Measurements from ENCODE around the gene IKZF1. TPM values are rescaled to one million over a fixed set of nuclear protein-coding genes. Genes with fewer than 3 reads are reported as not detected.
A peak's percentile ranks its signal among the peaks of the same experiment; 100 is the strongest.

The IKZF1 gene
- total RNA-seq, 1 experiment from 2014 or later: not detected

GRCh38 chr7:50346545-50347497, 42.3 kb downstream of the IKZF1 start:
- H3K4me1 ChIP-seq: no peaks in the 10 kb centered on the region
- peak in 1 of 2 experiments; percentile 4 for DNase-seq
- H3K27me3 ChIP-seq: peaks cover 16% of the 10 kb centered on the region
- no peak overlapping the region for H3K4me3 ChIP-seq
- no peaks in the 10 kb centered on the region for H3K36me3 ChIP-seq
- H3K27ac ChIP-seq: no peak overlapping the region
- H3K9me3 ChIP-seq (replicated peaks): no peaks in the 10 kb centered on the region

- Histone ChIP-seq H3K36me3 (no peaks in the 10 kb centered on the region), H3K27me3 (peaks cover 16% of the 10 kb centered on the region), H3K4me1 (no peaks in the 10 kb centered on the region), H3K9me3 (replicated peaks) (no peaks in the 10 kb centered on the region), H3K27ac (no peak overlapping the region), H3K4me3 (no peak overlapping the region)
- DNase-seq: no peak
Observed at GRCh38 chr7:50347693-50348092, 43.2 kb downstream of the IKZF1 start.

GRCh38 chr7:50348469-50349162, 44.1 kb downstream of the IKZF1 start:
- DNase-seq: no peak
- Histone ChIP-seq H3K36me3 (no peaks in the 10 kb centered on the region), H3K4me1 (no peaks in the 10 kb centered on the region), H3K9me3 (replicated peaks) (no peaks in the 10 kb centered on the region), H3K27me3 (peaks cover 14% of the 10 kb centered on the region), H3K27ac (no peak overlapping the region), H3K4me3 (no peak overlapping the region)

- no peak for DNase-seq
- H3K36me3 ChIP-seq: no peaks in the 10 kb centered on the region
- H3K27ac ChIP-seq: no peak overlapping the region
- no peaks in the 10 kb centered on the region for H3K4me1 ChIP-seq
- peaks cover 10% of the 10 kb centered on the region for H3K27me3 ChIP-seq
- H3K9me3 ChIP-seq (replicated peaks): no peaks in the 10 kb centered on the region
- no peak overlapping the region for H3K4me3 ChIP-seq
Observed at GRCh38 chr7:50349399-50349798, 44.9 kb downstream of the IKZF1 start.

- Histone ChIP-seq H3K4me1 (no peaks in the 10 kb centered on the region), H3K27ac (no peak overlapping the region), H3K9me3 (replicated peaks) (no peaks in the 10 kb centered on the region), H3K36me3 (no peaks in the 10 kb centered on the region), H3K27me3 (peaks cover 5% of the 10 kb centered on the region; the same call in 1 of the 2 replicates), H3K4me3 (no peak overlapping the region)
- no peak for DNase-seq
Observed at GRCh38 chr7:50349963-50350944, 45.7 kb downstream of the IKZF1 start.

GRCh38 chr7:50351267-50351666, 46.8 kb downstream of the IKZF1 start:
- no peak overlapping the region for H3K27ac ChIP-seq
- no peak overlapping the region for H3K4me3 ChIP-seq
- no peaks in the 10 kb centered on the region for H3K9me3 ChIP-seq (replicated peaks)
- 0 out of 2 replicates have a peak, but pooled peaks cover 5% of the 10 kb centered on the region for H3K27me3 ChIP-seq
- H3K36me3 ChIP-seq: no peaks in the 10 kb centered on the region
- no peaks in the 10 kb centered on the region for H3K4me1 ChIP-seq
- no peak for DNase-seq

GRCh38 chr7:50352282-50352681, 47.8 kb downstream of the IKZF1 start:
- DNase-seq: no peak
- Histone ChIP-seq H3K27ac (no peak overlapping the region), H3K4me3 (no peak overlapping the region), H3K9me3 (replicated peaks) (no peaks in the 10 kb centered on the region), H3K36me3 (no peaks in the 10 kb centered on the region), H3K4me1 (no peaks in the 10 kb centered on the region), H3K27me3 (peaks cover 5% of the 10 kb centered on the region; the same call in 1 of the 2 replicates)

GRCh38 chr7:50352751-50353150, 48.2 kb downstream of the IKZF1 start:
- Histone ChIP-seq H3K9me3 (replicated peaks) (no peaks in the 10 kb centered on the region), H3K27ac (no peak overlapping the region)

GRCh38 chr7:50353201-50353600, 48.7 kb downstream of the IKZF1 start:
- peaks cover 10% of the 10 kb centered on the region for H3K27me3 ChIP-seq
- H3K9me3 ChIP-seq (replicated peaks): no peaks in the 10 kb centered on the region
- no peaks in the 10 kb centered on the region for H3K4me1 ChIP-seq
- H3K4me3 ChIP-seq: no peak overlapping the region
- DNase-seq: no peak
- H3K36me3 ChIP-seq: no peaks in the 10 kb centered on the region
- no peak overlapping the region for H3K27ac ChIP-seq

More at GRCh38 chr7:50352751-50353150, 48.2 kb downstream of the IKZF1 start:
- Histone ChIP-seq H3K4me3 (no peak overlapping the region), H3K36me3 (no peaks in the 10 kb centered on the region), H3K27me3 (peaks cover 6% of the 10 kb centered on the region), H3K4me1 (no peaks in the 10 kb centered on the region)
- DNase-seq: no peak

- no peak for DNase-seq
- peaks cover 12% of the 10 kb centered on the region for H3K27me3 ChIP-seq
- H3K27ac ChIP-seq: no peak overlapping the region
- no peaks in the 10 kb centered on the region for H3K36me3 ChIP-seq
- H3K9me3 ChIP-seq (replicated peaks): no peaks in the 10 kb centered on the region
- no peak overlapping the region for H3K4me3 ChIP-seq
- no peaks in the 10 kb centered on the region for H3K4me1 ChIP-seq
Observed at GRCh38 chr7:50353894-50354595, 49.5 kb downstream of the IKZF1 start.

GRCh38 chr7:50355817-50356178, 51.3 kb downstream of the IKZF1 start:
- Histone ChIP-seq H3K9me3 (replicated peaks) (no peaks in the 10 kb centered on the region), H3K4me3 (no peak overlapping the region), H3K36me3 (no peaks in the 10 kb centered on the region), H3K27ac (no peak overlapping the region), H3K27me3 (peaks cover 13% of the 10 kb centered on the region), H3K4me1 (no peaks in the 10 kb centered on the region)
- no peak for DNase-seq

- DNase-seq: no peak
- Histone ChIP-seq H3K27me3 (peaks cover 12% of the 10 kb centered on the region), H3K4me1 (no peaks in the 10 kb centered on the region)
Observed at GRCh38 chr7:50356212-50356944, 51.9 kb downstream of the IKZF1 start.

GRCh38 chr7:50356945-50357268, 52.4 kb downstream of the IKZF1 start:
- H3K36me3 ChIP-seq: no peaks in the 10 kb centered on the region
- H3K27ac ChIP-seq: no peak overlapping the region
- H3K27me3 ChIP-seq: peaks cover 12% of the 10 kb centered on the region
- no peak for DNase-seq
- H3K4me3 ChIP-seq: no peak overlapping the region
- H3K4me1 ChIP-seq: no peaks in the 10 kb centered on the region
- H3K9me3 ChIP-seq (replicated peaks): no peaks in the 10 kb centered on the region

More at GRCh38 chr7:50356212-50356944, 51.9 kb downstream of the IKZF1 start:
- Histone ChIP-seq H3K4me3 (no peak overlapping the region), H3K9me3 (replicated peaks) (no peaks in the 10 kb centered on the region), H3K27ac (no peak overlapping the region), H3K36me3 (no peaks in the 10 kb centered on the region)
